Activated B cell treated with CpG ODN at 0.5 μM for 24 hours (primary cell): ENCODE measurements around the gene FERMT3. TPM values are rescaled to one million over a fixed set of nuclear protein-coding genes. Genes with fewer than 3 reads are reported as not detected.
"Not testable (repeated sequence)": the region's sequence is repeated elsewhere in the genome, so short reads cannot be mapped to it uniquely, and the experiment has no call there.

ENCODE experiments used
- ATAC-seq: fragments of 200-7000 bp; cut with Tn5 transposase; one replicate; pipeline ENCODE4 v1.10.0; 2021; ENCODE audit warnings: low read depth, mild to moderate bottlenecking, moderate library complexity
- CTCF ChIA-PET: fragments of 350-600 bp; sonication (Branson Sonifier 250); formaldehyde crosslinking; loops from one replicate; lab custom pipeline; 2021; ENCODE audit warnings: antibody characterized with exemption; lab: Charles Lee
- POLR2A ChIA-PET: fragments of 350-600 bp; sonication (Branson Sonifier 250); formaldehyde crosslinking; loops from one replicate; lab custom pipeline; 2021; ENCODE audit warnings: antibody characterized with exemption; lab: Charles Lee
- DNase-seq: peaks from one replicate; pipeline ENCODE4 v3.0.0; 2022
- H3K27ac Mint-ChIP-seq: one replicate; pipeline ENCODE4 v1.8.0; 2020; ENCODE audit warnings: mixed read lengths
- H3K27me3 Mint-ChIP-seq: one replicate; pipeline ENCODE4 v1.8.0; 2021; ENCODE audit warnings: mixed read lengths
- H3K36me3 Mint-ChIP-seq: one replicate; pipeline ENCODE4 v1.8.0; 2021; ENCODE audit warnings: low read depth, mixed read lengths
- H3K4me1 Mint-ChIP-seq: one replicate; pipeline ENCODE4 v1.8.0; 2021; ENCODE audit warnings: mixed read lengths
- H3K4me3 Mint-ChIP-seq: one replicate; pipeline ENCODE4 v1.8.0; 2020; ENCODE audit warnings: mild to moderate bottlenecking, mixed read lengths
- H3K9me3 Mint-ChIP-seq: one replicate; pipeline ENCODE4 v1.8.0; 2020; ENCODE audit warnings: mixed read lengths
- CTCF ChIP-seq: fragments of 200-600 bp; IDR thresholded peaks from one replicate; pipeline ENCODE4 v1.8.0; 2022; ENCODE audit warnings: antibody characterized with exemption, mild to moderate bottlenecking
- intact Hi-C: fragments of 100-400 bp; cut with micrococcal nuclease; formaldehyde crosslinking; loops from one replicate; pipeline ENCODE4 v1.15.1; 2024
- total RNA-seq: library from RNA; stranded (reverse); gene quantifications from 2 replicates; pipeline ENCODE4 v1.2.3, GENCODE V29; 2022

FERMT3 gene
- total RNA-seq, 1 donor from 2014 or later: 169 TPM

- H3K4me1 Mint-ChIP-seq: peaks cover 54% of the 10 kb centered on the region
- no peak overlapping the region for H3K4me3 Mint-ChIP-seq
- ATAC-seq (no peak), DNase-seq (no peak)
- TF ChIP-seq CTCF: no peak
- POLR2A ChIA-PET: interaction anchor here (0.9 to 8.7 kb wide), 6 partner anchors 10 to 73 kb away, joined by 3 to 127 read pairs (median 32); partner anchors contain the start of genes DNAJC4, FERMT3, NUDT22 and PRDX5
- peaks cover 34% of the 10 kb centered on the region for H3K36me3 Mint-ChIP-seq
- no peaks in the 10 kb centered on the region for H3K27me3 Mint-ChIP-seq
- intact Hi-C loops: loop anchor here (5.0 to 10.0 kb wide), 2 partner anchors 257 to 531 kb away; partner anchors contain the start of genes OTUB1 and SF1
- H3K9me3 Mint-ChIP-seq: no peaks in the 10 kb centered on the region
- peak overlapping the region; percentile 53 for H3K27ac Mint-ChIP-seq
- CTCF ChIA-PET: interaction anchor here (1.0 to 6.2 kb wide), 3 partner anchors 38 to 59 kb away, joined by 3 to 37 read pairs (median 3); partner anchors contain the start of gene FERMT3
These were observed 37.6 kb downstream of the FERMT3 start for GRCh38 chr11:64244107-64244506.

GRCh38 chr11:64244966-64245365, 38.4 kb downstream of the FERMT3 start:
- ChIA-PET CTCF (interaction anchor here (1.0 to 6.2 kb wide), 3 partner anchors 39 to 60 kb away, joined by 3 to 37 read pairs (median 4); partner anchors contain the start of gene FERMT3), POLR2A (interaction anchor here (0.5 to 8.7 kb wide), 23 partner anchors 10 to 1812 kb away, joined by 3 to 127 read pairs (median 5); partner anchors contain the start of genes BAD, ESRRA, FERMT3 and NUDT22)
- no peaks in the 10 kb centered on the region for H3K27me3 Mint-ChIP-seq
- DNase-seq (no peak), ATAC-seq (no peak)
- peaks cover 30% of the 10 kb centered on the region for H3K36me3 Mint-ChIP-seq
- H3K27ac Mint-ChIP-seq: peak overlapping the region; percentile 87
- peak overlapping the region; percentile 90 for H3K4me3 Mint-ChIP-seq
- peaks cover 46% of the 10 kb centered on the region for H3K4me1 Mint-ChIP-seq
- no peak for TF ChIP-seq CTCF
- no peaks in the 10 kb centered on the region for H3K9me3 Mint-ChIP-seq
- intact Hi-C loops: loop anchor here (1.0 to 10.0 kb wide), 3 partner anchors 97 to 530 kb away; partner anchors contain the start of genes OTUB1 and SF1

- H3K27me3 Mint-ChIP-seq: no peaks in the 10 kb centered on the region
- no peak for TF ChIP-seq CTCF
- H3K9me3 Mint-ChIP-seq: no peaks in the 10 kb centered on the region
- ATAC-seq: no peak
- POLR2A ChIA-PET: interaction anchor here (0.5 to 8.7 kb wide), 23 partner anchors 10 to 1856 kb away, joined by 3 to 127 read pairs (median 5); partner anchors contain the start of genes BAD, ESRRA, FERMT3 and NUDT22
- H3K4me1 Mint-ChIP-seq: peaks cover 43% of the 10 kb centered on the region
- H3K4me3 Mint-ChIP-seq: peak overlapping the region; percentile 90
- CTCF ChIA-PET: interaction anchor here (0.8 to 6.2 kb wide), 4 partner anchors 39 to 73 kb away, joined by 3 to 37 read pairs (median 4); partner anchors contain the start of genes FERMT3 and PRDX5
- H3K36me3 Mint-ChIP-seq: peaks cover 26% of the 10 kb centered on the region
- DNase-seq: no peak
- intact Hi-C loops: loop anchor here (1.0 to 10.0 kb wide), 2 partner anchors 97 to 529 kb away; partner anchors contain the start of gene SF1
- H3K27ac Mint-ChIP-seq: peak overlapping the region; percentile 87
These were observed 38.9 kb downstream of the FERMT3 start for GRCh38 chr11:64245401-64245796.

- peaks cover 40% of the 10 kb centered on the region for H3K4me1 Mint-ChIP-seq
- H3K27me3 Mint-ChIP-seq: no peaks in the 10 kb centered on the region
- peak overlapping the region; percentile 87 for H3K27ac Mint-ChIP-seq
- ATAC-seq (peak; percentile 3), DNase-seq (peak; percentile 50)
- ChIA-PET CTCF (interaction anchor here (0.8 to 6.2 kb wide), 6 partner anchors 13 to 109 kb away, joined by 3 to 37 read pairs (median 4); partner anchors contain the start of genes FERMT3 and PRDX5), POLR2A (interaction anchor here (0.6 to 8.7 kb wide), 23 partner anchors 11 to 1855 kb away, joined by 3 to 127 read pairs (median 4); partner anchors contain the start of genes BAD, DNAJC4, ESRRA and FERMT3)
- no peaks in the 10 kb centered on the region for H3K9me3 Mint-ChIP-seq
- intact Hi-C loops: loop anchor here (1.0 to 10.0 kb wide), 5 partner anchors 16 to 529 kb away; partner anchors contain the start of genes DNAJC4, ESRRA and SF1
- H3K4me3 Mint-ChIP-seq: peak overlapping the region; percentile 90
- H3K36me3 Mint-ChIP-seq: peaks cover 22% of the 10 kb centered on the region
- TF ChIP-seq CTCF: no peak
These were observed 39.5 kb downstream of the FERMT3 start for GRCh38 chr11:64245797-64246620.

- intact Hi-C loops: loop anchor here (1.0 to 10.0 kb wide), 4 partner anchors 16 to 528 kb away; partner anchors contain the start of genes DNAJC4, ESRRA and SF1
These were observed 40.0 kb downstream of the FERMT3 start for GRCh38 chr11:64246621-64246870.

More at GRCh38 chr11:64246621-64246870, 40.0 kb downstream of the FERMT3 start:
- H3K9me3 Mint-ChIP-seq, H3K27me3 Mint-ChIP-seq, DNase-seq: not testable (repeated sequence)
- ATAC-seq: peak; percentile 7
- Mint-ChIP-seq H3K27ac (peak overlapping the region; percentile 79), H3K4me3 (peak overlapping the region; percentile 85), H3K36me3 (peaks cover 22% of the 10 kb centered on the region), H3K4me1 (peaks cover 39% of the 10 kb centered on the region)
- ChIA-PET POLR2A (interaction anchor here (0.9 to 8.7 kb wide), 11 partner anchors 16 to 89 kb away, joined by 3 to 127 read pairs (median 9); partner anchors contain the start of genes BAD, DNAJC4, ESRRA and FERMT3), CTCF (interaction anchor here (1.1 to 6.2 kb wide), 3 partner anchors 14 to 109 kb away, joined by 3 to 37 read pairs (median 6); partner anchors contain the start of gene FERMT3)
